ENCODE results near the gene HTT.
"Not testable (repeated sequence)": the region's sequence is repeated elsewhere in the genome, so short reads cannot be mapped to it uniquely, and the experiment has no call there.

The HTT gene

DNA sequence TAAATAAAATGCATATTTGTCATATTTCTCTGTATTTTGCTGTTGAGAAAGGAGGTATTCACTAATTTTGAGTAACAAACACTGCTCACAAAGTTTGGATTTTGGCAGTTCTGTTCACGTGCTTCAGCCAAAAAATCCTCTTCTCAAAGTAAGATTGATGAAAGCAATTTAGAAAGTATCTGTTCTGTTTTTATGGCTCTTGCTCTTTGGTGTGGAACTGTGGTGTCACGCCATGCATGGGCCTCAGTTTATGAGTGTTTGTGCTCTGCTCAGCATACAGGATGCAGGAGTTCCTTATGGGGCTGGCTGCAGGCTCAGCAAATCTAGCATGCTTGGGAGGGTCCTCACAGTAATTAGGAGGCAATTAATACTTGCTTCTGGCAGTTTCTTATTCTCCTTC is 3.3 kb downstream of the HTT start:
- no peak for DNase-seq (ENCODE audit: low read depth in 1 of 2, low spot score in 1 of 2)

DNA sequence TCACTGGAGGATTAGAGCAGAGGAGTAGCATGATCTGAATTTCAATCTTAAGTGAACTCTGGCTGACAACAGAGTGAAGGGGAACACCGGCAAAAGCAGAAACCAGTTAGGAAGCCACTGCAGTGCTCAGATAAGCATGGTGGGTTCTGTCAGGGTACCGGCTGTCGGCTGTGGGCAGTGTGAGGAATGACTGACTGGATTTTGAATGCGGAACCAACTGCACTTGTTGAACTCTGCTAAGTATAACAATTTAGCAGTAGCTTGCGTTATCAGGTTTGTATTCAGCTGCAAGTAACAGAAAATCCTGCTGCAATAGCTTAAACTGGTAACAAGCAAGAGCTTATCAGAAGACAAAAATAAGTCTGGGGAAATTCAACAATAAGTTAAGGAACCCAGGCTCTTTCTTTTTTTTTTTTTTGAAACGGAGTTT is 5.2 kb downstream of the HTT start:
- no peak for DNase-seq (ENCODE audit: low read depth in 1 of 2, low spot score in 1 of 2)

DNA sequence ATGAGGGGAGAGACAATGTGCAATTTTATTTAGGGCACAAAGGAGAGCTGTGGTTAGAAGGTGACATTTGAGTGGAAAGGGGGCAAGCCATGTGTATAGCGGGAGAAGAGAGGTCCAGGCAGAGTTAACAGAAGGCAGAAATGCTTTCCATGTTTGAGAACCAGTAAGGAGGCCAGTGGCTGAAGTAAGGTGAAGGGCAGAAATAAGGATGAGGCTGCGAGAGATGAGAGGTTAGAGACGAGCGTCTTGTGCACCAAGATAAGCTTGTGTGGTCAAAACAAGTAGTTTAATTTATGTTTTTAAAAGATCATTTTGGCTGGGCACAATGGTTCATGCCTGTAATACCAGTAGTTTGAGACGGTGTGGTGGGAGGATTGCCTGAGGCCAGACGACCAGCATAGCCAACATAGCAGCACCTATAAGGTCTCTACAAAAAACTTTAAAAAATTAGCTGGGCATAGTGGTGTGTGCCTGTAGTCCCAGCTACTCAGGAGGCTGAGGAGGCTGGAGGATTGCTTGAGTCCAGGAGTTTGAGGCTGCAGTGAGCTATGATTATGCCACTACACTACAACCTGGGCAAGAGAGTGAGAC is 8.5 kb downstream of the HTT start:
- no peak for DNase-seq (ENCODE audit: low read depth in 1 of 2, low spot score in 1 of 2)

DNA sequence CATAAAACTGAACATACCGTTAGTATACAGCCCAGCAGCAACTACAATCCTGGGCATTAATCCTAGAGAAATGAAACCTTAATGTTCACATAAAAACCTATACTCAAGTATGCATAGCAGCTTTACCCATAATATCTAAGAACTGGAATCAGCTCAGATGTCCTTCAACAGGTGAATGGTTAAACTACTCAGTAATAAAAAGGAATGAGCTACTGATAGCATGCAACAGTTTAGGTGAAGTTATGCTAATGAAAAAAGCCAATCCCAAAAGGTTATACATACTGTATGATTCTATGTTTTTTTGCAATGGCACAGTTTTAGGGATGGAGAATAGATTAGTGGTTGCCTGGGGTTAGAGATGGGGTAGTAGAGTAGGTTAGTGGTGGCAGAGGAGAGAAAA is 9.3 kb downstream of the HTT start:
- DNase-seq (ENCODE audit: low read depth in 1 of 2, low spot score in 1 of 2): no peak

DNA sequence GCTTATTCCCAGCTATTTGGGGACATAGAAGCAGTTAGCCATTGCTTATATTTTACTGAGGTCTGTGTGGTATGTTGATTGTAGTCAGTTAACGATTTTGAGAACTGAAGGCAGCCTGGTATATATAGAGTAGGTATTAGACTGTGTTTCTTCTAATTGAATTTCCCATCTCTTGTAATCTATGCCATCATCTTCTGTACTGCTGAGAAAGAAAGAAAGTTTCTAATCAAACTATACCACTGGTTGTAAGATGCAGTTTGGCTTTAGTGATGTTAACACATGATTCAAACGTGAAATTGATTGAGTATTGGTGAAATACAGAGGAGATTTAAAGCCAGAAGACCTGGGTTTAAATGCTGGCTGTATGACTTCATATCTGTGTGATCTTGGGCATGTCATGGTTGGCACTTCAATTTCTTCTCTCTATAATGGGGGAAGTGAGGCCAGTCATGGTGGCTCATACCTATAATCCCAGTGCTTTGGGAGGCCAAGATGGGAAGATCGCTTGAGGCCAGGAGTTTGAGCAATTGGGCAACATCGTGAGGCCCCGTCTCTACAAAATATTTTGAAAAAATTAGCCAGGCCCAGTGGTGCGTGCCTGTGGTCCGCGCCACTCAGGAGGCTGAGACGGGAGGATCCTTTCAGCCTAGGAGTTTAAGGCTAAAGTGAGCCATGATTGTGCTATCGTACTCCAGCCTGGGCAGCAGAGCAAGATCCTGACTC is 11.6 kb downstream of the HTT start:
- no peak for DNase-seq (ENCODE audit: low read depth in 1 of 2, low spot score in 1 of 2)

DNA sequence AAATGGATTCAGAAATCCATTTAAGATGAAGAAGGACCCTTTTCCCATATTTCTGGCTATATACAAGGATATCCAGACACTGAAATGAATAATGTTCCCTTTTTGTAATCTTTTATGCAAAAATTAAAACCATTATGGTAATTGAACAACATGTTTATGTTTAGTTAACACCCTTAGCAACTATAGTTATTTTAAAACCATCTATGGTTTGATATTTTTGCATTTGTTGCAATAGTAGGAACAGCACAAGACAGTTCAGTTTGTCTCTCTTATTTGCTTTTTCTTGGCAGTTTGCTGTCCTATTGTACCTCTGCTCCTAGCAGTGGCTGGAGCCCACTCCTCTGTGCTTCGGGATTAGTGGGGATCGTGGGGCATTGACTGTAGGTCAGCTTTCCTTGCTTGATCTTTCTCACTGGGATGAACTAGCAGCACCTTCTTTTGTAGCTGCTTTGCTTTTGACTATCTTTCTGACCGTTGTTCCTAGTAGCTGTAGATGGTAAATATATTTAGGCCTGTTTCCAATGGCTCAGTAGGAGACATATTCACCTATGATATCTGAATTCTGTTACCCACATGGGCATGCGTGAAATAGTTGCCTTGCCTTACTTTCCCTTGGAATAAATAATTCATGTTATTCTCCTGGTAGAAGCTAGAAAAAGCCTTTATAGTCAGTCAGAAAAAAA is 12.8 kb downstream of the HTT start:
- DNase-seq (ENCODE audit: low read depth in 1 of 2, low spot score in 1 of 2): no peak

DNA sequence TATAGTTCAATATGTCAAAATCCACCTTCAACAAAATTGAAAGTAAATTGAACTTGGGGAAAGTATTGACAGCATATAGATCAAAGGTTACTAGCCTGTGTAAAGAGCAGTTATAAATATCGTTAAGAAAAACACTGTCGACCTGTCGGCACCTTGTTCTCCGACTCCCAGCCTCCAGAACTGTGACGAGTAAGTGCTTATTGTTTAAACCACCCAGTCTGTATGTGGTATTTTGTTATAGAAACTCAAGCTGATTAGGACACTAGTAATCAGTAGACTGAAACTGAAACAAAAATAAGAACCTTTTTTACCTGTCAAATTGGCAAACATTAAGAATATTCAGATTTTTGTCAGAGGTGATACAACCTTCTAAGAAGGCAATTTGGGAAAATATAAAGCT is 17.0 kb downstream of the HTT start:
- DNase-seq (ENCODE audit: low read depth in 1 of 2, low spot score in 1 of 2): no peak

DNA sequence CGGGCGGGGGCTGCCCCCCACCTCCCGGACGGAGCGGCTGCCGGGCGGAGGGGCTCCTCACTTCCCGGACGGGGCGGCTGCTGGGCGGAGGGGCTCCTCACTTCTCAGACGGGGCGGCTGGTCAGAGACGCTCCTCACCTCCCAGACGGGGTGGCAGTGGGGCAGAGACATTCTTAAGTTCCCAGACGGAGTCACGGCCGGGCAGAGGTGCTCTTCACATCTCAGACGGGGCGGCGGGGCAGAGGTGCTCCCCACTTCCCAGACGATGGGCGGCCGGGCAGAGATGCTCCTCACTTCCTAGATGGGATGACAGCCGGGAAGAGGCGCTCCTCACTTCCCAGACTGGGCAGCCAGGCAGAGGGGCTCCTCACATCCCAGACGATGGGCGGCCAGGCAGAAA is 20.2 kb downstream of the HTT start:
- not testable (repeated sequence) for DNase-seq (ENCODE audit: low read depth in 1 of 2, low spot score in 1 of 2)

DNA sequence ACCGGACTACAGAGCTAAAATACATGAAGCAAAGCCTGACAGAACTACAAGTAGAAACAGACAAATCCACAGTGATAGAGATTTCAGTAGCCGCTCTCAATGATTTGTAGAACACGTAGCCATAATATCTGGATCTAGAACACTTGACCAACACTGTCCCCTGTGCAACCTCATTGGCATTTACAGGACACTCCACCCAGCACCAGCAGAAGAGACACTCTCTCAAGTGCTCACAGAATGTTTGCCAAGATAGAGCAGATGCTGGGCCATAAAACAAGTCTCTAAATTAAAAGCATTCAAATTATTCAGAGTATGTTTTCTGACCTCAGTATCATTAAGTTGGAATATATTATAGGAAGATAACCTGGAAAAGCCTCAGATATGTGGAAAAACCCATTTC is 21.7 kb downstream of the HTT start:
- DNase-seq (ENCODE audit: low read depth in 1 of 2, low spot score in 1 of 2): no peak

DNA sequence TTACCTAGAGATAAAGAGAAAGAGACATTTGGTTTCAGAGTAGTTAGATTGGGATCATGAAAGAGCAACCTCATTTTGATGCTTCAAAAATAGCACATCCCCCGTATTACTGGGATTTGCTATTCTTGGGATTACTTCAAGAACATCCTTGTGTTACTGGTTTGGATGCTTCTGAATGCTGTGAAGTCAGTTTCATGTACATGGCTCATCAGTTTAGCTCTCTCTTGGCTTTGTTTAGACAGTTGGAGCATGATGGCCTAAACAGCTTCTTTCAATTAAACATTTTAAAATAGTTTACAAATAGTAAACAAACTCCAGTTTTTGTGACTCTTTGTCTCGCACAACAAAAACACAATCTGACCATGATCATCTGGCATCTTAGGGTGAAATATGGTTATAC is 23.9 kb downstream of the HTT start:
- DNase-seq (ENCODE audit: low read depth in 1 of 2, low spot score in 1 of 2): no peak

DNA sequence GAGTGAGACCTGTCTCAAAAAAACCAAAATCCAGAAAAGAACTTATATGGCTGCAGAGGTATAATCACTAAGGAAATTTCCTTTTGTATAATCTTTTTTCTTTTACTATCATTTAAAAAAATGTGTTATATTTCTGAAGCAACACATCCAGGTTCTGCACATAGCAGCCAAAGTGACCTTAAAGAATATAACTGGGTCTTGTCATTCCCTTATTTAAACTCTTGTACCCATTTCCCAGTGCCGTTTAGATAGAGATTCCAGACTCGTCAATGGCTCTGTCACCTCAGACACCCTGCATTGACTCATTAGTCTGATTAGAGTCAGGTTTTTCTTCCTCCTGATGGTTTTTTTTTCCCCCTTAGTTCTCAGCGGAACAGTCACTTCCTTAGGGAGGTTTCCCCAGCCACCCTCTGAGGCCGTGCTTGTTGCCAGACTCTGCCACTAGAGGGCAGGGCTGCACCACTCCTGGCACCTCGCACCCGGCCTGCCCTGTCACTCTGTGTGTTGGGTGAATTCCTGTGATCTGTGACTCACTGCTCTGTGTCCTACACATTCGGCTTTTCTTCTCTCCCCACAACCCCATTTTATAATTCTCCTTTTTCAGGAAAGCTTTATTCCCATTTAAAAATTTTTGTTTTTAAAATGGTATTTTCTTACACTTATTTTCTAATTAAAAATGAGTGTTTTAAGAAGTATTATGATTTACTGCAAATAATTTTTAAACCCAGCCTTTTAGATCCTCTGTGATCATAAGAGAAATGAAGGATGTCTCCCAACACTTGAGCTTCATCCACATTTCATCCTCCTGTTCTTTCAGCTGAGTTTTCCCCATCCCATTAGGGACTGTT is 32.1 kb downstream of the HTT start:
- peak; percentile 82 to 88 for DNase-seq (ENCODE audit: low read depth in 1 of 2, low spot score in 1 of 2)

DNA sequence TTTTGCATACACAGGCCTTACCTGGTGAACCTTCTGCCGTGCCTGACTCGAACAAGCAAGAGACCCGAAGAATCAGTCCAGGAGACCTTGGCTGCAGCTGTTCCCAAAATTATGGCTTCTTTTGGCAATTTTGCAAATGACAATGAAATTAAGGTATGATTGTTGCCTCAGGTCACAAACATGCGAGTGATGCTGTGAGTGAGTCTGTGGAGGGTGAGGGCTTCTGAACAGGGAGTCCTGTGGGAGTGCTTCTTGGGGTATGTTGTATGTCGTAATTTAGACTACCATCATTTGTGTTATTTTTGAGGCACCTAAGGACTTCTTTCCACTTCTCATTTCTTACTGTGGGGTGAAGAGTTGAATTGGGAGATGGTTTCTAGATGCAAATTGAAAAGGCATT is 32.8 kb downstream of the HTT start:
- DNase-seq (ENCODE audit: low read depth in 1 of 2, low spot score in 1 of 2): no peak

DNA sequence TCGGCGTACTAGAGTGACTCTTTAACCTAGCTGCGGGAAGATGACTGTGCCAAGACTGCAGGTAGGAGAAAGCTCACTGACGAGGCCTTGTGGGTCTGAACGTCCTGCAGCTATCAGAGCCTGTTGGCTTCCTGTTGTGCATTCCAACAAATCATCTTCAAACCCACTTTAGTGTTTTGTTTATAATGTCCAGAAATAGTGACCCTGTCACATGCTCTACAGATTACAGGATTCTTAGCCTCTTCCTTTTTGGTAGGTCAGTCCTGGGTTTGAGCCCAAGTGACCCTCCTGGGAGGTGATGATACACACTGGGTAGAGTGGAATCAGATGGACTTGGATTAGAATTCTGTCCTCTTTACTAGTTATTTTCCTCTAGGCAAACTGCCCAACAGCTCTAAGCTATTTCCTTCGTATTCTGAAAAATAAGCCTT is 33.2 kb downstream of the HTT start:
- DNase-seq (ENCODE audit: low read depth in 1 of 2, low spot score in 1 of 2): no peak

DNA sequence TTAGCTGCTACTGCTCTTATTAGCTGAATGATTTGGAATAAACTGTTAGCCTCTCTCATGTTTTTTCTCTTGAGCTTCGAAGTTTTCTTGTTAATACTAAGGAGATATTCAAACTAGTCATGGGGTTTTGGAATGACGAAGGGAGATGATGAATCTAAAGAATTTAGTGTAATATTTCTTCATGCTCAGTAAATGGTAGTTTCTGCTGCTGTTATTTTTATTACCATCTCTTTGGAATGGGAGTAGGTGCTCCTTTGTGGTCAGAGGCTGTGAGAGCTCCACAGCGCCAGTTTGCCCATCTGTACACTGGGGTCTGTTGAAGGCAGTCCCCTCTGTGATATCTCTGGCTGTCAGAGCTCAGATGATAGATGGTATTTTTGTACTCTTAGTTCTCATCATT is 33.7 kb downstream of the HTT start:
- no peak for DNase-seq (ENCODE audit: low read depth in 1 of 2, low spot score in 1 of 2)

DNA sequence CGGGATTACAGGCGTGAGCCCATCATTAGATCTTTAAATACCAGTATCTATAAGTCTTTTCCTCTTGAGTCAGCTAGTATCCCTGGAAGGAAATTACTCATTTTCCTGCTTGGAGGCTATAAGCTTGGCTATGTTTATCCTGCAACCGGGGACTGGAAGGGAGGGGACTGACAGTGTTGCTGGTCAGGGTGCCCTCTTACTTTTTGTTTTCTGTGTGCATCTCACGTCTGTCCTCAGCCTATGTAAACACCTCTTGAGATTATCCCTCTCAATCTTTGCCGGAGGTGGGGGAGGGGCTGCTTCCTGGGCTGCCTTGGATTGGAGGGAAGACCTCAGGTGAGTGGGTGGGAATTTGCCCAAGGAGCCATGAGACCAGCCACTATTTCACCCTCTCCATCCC is 37.0 kb downstream of the HTT start:
- DNase-seq (ENCODE audit: low read depth in 1 of 2, low spot score in 1 of 2): no peak

DNA sequence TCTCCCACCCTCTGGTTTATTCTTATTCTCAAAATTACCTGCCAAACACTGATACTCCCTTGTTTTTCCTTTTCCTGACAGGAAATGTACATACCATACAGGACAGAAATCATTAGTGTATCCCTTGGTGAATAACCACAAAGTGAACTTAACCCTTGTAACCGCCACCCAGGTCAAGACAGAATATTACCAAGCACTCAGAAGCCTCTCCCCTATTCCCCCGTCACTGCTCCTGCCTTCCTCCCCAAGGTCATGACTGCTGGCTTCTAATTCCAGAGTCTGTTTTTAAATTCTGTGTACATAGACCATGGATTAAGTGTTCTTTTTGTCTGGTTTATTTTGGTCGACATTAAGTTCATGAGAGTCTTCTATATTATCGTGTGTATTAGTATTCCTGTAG is 37.7 kb downstream of the HTT start:
- DNase-seq (ENCODE audit: low read depth in 1 of 2, low spot score in 1 of 2): no peak

DNA sequence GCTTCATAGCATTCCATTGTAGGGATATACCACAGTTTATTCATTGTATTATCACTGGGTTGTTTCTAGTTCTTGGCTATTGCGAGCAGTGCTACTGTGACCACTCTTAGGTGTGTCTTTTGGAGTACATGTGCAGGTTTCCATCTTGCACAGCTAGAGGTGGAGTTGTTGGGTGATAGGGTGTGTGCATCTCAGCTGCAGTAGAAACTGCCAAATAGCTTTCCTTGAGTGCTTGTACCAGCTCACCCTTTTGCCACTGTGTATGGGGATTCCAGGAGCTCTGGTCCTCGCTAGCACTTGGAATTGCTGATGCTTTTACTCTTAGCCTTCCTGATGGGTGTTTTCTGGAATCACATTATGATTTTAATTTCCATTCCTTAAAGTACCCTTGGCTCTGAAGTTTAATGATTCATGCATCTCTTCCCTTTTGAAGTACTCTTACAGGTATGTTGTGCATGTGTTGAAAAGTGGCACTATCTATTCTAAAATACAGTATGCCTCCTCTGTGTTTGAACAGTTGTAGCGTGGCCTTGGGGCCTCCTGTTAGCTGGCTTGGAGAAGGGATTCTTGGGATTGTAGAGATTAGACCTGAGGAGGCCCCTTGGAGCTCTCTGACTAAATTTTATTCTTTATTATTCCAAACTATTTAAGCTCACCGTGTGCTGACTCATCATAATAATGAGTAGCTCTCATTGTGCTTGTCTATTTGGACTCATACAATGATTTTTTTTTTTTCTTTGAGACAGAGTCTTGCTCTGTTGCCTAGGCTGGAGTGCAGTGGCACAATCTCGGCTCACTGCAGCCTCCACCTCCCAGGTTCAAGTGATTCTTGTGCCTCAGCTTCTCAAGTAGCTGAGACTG is 38.4 kb downstream of the HTT start:
- DNase-seq (ENCODE audit: low read depth in 1 of 2, low spot score in 1 of 2): no peak

DNA sequence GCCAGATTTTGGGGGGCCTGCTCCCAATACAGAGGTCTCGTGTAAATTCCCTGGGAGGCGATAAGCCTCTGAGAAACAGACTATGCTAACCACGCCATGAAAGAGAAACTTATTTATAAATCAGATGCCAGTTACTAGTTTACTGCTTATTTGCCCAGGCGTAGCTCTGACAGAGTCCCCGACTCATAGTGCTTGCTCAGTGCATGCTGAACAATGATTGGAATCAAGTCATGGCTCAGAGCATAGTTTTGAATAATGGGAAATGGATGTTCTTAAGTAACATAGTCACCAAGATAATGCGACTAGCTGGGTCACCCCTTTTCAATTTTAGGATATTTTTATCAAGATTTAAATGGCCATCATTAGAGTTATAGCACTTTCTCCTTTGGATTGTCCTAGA is 39.9 kb downstream of the HTT start:
- no peak for DNase-seq (ENCODE audit: low read depth in 1 of 2, low spot score in 1 of 2)

DNA sequence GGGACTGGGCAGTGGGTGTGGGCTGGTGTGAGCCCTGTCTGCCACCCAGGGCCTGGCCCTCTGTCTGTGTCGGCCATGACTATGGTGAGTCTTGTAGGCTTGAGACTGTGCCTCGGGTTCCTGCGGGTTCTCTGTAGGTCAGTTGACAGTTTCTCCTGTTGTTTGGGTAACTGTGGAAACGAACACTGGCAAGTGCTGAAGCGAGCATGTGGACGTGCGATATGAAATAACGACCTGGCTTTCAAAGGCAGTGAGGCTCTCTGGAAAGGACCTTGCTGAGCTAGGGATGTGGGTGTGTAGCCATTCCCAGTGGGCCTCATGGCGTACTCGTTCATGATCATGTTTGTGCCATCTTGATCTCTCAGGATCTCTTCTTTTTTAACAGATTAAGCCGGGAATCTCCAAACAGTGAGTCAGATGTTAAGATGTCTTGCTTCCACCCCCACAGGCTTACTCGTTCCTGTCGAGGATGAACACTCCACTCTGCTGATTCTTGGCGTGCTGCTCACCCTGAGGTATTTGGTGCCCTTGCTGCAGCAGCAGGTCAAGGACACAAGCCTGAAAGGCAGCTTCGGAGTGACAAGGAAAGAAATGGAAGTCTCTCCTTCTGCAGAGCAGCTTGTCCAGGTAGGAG is 41.3 kb downstream of the HTT start:
- no peak for DNase-seq (ENCODE audit: low read depth in 1 of 2, low spot score in 1 of 2)

DNA sequence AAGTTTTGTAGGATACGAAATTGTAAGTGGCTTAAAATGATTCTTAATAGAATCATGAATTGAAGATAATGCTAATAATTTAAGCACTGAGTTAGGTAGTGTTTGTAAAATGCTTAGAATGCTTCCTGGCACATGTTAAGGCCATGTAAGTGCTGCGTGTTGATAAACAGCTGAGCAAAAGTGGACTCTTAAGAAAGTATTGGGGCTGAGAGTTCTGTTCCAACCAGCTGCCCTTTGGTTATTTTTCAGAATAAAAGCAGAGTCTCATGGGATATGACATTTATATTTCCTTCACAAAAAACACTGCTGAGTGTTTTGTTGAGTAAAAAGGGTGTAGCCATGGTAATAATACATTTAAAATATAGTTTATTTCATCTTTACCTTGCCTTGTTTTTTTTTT is 42.5 kb downstream of the HTT start:
- DNase-seq (ENCODE audit: low read depth in 1 of 2, low spot score in 1 of 2): no peak

Measured in activated CD4-positive, alpha-beta T cell treated with anti-CD3 and anti-CD28 coated beads, Interleukin-2, amount 50 U/mL, for 24 hours (primary cell).